Measurements from ENCODE around the gene CDH22. TPM values are rescaled to one million over a fixed set of nuclear protein-coding genes. Genes with fewer than 3 reads are reported as not detected.

CDH22 gene
- total and polyA plus RNA-seq, 4 donors = 0.03 to 0.25 (median 0.09) TPM

- Histone ChIP-seq H3K9ac (ENCODE audit: insufficient read depth in 1 of 2, low read length in 2 of 2) (no peak overlapping the region), H3K4me3 (no peak overlapping the region), H3K4me1 (ENCODE audit: control insufficient read depth in 5 of 5, insufficient read depth in 5 of 5, low read length in 5 of 5) (no peaks in the 10 kb centered on the region), H3K36me3 (ENCODE audit: control insufficient read depth in 4 of 4, insufficient read depth in 4 of 4, low read length in 4 of 4) (no peaks in the 10 kb centered on the region), H3K27ac (ENCODE audit: low read depth in 1 of 2, low read length in 1 of 2) (no peak overlapping the region), H3K27me3 (ENCODE audit: control insufficient read depth in 3 of 3, insufficient read depth in 3 of 3, low read length in 2 of 3) (peaks cover 0 to 45% (median 6%) of the 10 kb centered on the region in 3 donors), H3K9me3 (ENCODE audit: control insufficient read depth in 4 of 4, insufficient read depth in 3 of 4, low read length in 3 of 4) (no peaks in the 10 kb centered on the region)
- WGBS, 2 donors = 31 to 35% methylated on average over 11 of the region's 11 CpGs
- DNase-seq (no peak), ATAC-seq (ENCODE audit: insufficient read depth, low FRiP score) (no peak)
- no peak for TF ChIP-seq CTCF (IDR thresholded peaks at IDR 0.05; ENCODE audit: control extremely low read depth, extremely low read depth)
Measured at GRCh38 chr20:46282669-46283068, 25.6 kb downstream of the CDH22 start.

- H3K9ac ChIP-seq (ENCODE audit: insufficient read depth in 1 of 2, low read length in 2 of 2) = no peak overlapping the region
- no peak overlapping the region for H3K4me3 ChIP-seq
- no peaks in the 10 kb centered on the region for H3K4me1 ChIP-seq (ENCODE audit: control insufficient read depth in 5 of 5, insufficient read depth in 5 of 5, low read length in 5 of 5)
- DNase-seq (no peak), ATAC-seq (ENCODE audit: insufficient read depth, low FRiP score) (no peak)
- no peak overlapping the region for H3K27ac ChIP-seq (ENCODE audit: low read depth in 1 of 2, low read length in 1 of 2)
- H3K36me3 ChIP-seq (ENCODE audit: control insufficient read depth in 4 of 4, insufficient read depth in 4 of 4, low read length in 4 of 4) = no peaks in the 10 kb centered on the region
- H3K9me3 ChIP-seq (ENCODE audit: control insufficient read depth in 4 of 4, insufficient read depth in 3 of 4, low read length in 3 of 4) = no peaks in the 10 kb centered on the region
- WGBS, 2 donors = 64 to 73% methylated on average over 10 of the region's 10 CpGs
- H3K27me3 ChIP-seq (ENCODE audit: control insufficient read depth in 3 of 3, insufficient read depth in 3 of 3, low read length in 2 of 3) = peaks cover under 1 to 26% (median 5%) of the 10 kb centered on the region in 3 donors
- TF ChIP-seq CTCF (IDR thresholded peaks at IDR 0.05; ENCODE audit: control extremely low read depth, extremely low read depth) = no peak
Measured at GRCh38 chr20:46279103-46279502, 29.2 kb downstream of the CDH22 start.

- WGBS, 2 donors = 20 to 22% methylated on average over 8 of the region's 8 CpGs
- ATAC-seq (ENCODE audit: insufficient read depth, low FRiP score) = no peak
- H3K36me3 ChIP-seq (ENCODE audit: control insufficient read depth in 4 of 4, insufficient read depth in 4 of 4, low read length in 4 of 4) = no peaks in the 10 kb centered on the region
- peaks cover 0 to 4% (median 0%) of the 10 kb centered on the region in 4 donors for H3K9me3 ChIP-seq (ENCODE audit: control insufficient read depth in 4 of 4, insufficient read depth in 3 of 4, low read length in 3 of 4)
- no peak for DNase-seq
- no peak for TF ChIP-seq CTCF (IDR thresholded peaks at IDR 0.05; ENCODE audit: control extremely low read depth, extremely low read depth)
- H3K4me1 ChIP-seq (ENCODE audit: control insufficient read depth in 5 of 5, insufficient read depth in 5 of 5, low read length in 5 of 5) = no peaks in the 10 kb centered on the region
- H3K27me3 ChIP-seq (ENCODE audit: control insufficient read depth in 3 of 3, insufficient read depth in 3 of 3, low read length in 2 of 3) = peaks cover 5 to 27% (median 6%) of the 10 kb centered on the region in 3 donors
- H3K27ac ChIP-seq (ENCODE audit: low read depth in 1 of 2, low read length in 1 of 2) = no peak overlapping the region
- H3K9ac ChIP-seq (ENCODE audit: insufficient read depth in 1 of 2, low read length in 2 of 2) = no peak overlapping the region
- H3K4me3 ChIP-seq = no peak overlapping the region
Measured at GRCh38 chr20:46277602-46278001, 30.7 kb downstream of the CDH22 start.

- H3K27ac ChIP-seq (ENCODE audit: low read depth in 1 of 2, low read length in 1 of 2) = no peak overlapping the region
- ATAC-seq (ENCODE audit: insufficient read depth, low FRiP score) (no peak), DNase-seq (no peak)
- no peaks in the 10 kb centered on the region for H3K4me1 ChIP-seq (ENCODE audit: control insufficient read depth in 5 of 5, insufficient read depth in 5 of 5, low read length in 5 of 5)
- 61 to 67% methylated on average over 4 of the region's 4 CpGs for WGBS, 2 donors
- peaks cover 4 to 31% (median 6%) of the 10 kb centered on the region in 3 donors for H3K27me3 ChIP-seq (ENCODE audit: control insufficient read depth in 3 of 3, insufficient read depth in 3 of 3, low read length in 2 of 3)
- no peaks in the 10 kb centered on the region for H3K36me3 ChIP-seq (ENCODE audit: control insufficient read depth in 4 of 4, insufficient read depth in 4 of 4, low read length in 4 of 4)
- no peak for TF ChIP-seq CTCF (IDR thresholded peaks at IDR 0.05; ENCODE audit: control extremely low read depth, extremely low read depth)
- H3K9me3 ChIP-seq (ENCODE audit: control insufficient read depth in 4 of 4, insufficient read depth in 3 of 4, low read length in 3 of 4) = peaks cover 0 to 7% (median 0%) of the 10 kb centered on the region in 4 donors
- H3K9ac ChIP-seq (ENCODE audit: insufficient read depth in 1 of 2, low read length in 2 of 2) = no peak overlapping the region
- H3K4me3 ChIP-seq = no peak overlapping the region
Measured at GRCh38 chr20:46276531-46276930, 31.8 kb downstream of the CDH22 start.

Data from lung (tissue), 12 donors.